Muscle layer of duodenum (tissue), 2 donors: Measurements from ENCODE around the gene MPC1L.
"Not testable (repeated sequence)": the region's sequence is repeated elsewhere in the genome, so short reads cannot be mapped to it uniquely, and the experiment has no call there.

Experiments used
- H3K27ac ChIP-seq: one replicate; pipeline ENCODE4 v1.7.0; 2013; ENCODE audit warnings: mild to moderate bottlenecking, low read length
- H3K27me3 ChIP-seq: one replicate; pipeline ENCODE4 v1.7.0; 2013; ENCODE audit warnings: low read depth, mild to moderate bottlenecking, control low read depth, low read length
- H3K36me3 ChIP-seq, 2 donors: one replicate each; pipeline ENCODE4 v1.7.0; 2013; ENCODE audit warnings: low read length in 2 of 2, control low read depth in 1 of 2, mild to moderate bottlenecking in 1 of 2; ENCODE audit not compliant: insufficient read depth in 2 of 2, control insufficient read depth in 1 of 2
- H3K4me1 ChIP-seq, 2 donors: one replicate each; pipeline ENCODE4 v1.7.0; 2013; ENCODE audit warnings: low read length in 2 of 2, mild to moderate bottlenecking in 2 of 2, control low read depth in 1 of 2, moderate library complexity in 1 of 2; ENCODE audit not compliant: insufficient read depth in 2 of 2, control insufficient read depth in 1 of 2
- H3K4me3 ChIP-seq, 2 donors: one replicate each; pipeline ENCODE4 v1.7.0; 2013; ENCODE audit warnings: low read length in 2 of 2, low read depth in 1 of 2, mild to moderate bottlenecking in 1 of 2
- H3K9me3 ChIP-seq, 2 donors: one replicate each; pipeline ENCODE4 v1.7.0; 2013; ENCODE audit warnings: low read length in 2 of 2, control low read depth in 1 of 2, mild to moderate bottlenecking in 1 of 2; ENCODE audit not compliant: control insufficient read depth in 1 of 2
- donor health status: healthy.

MPC1L gene

GRCh38 chrX:40623139-40623536 lies at the start of gene MPC1L:
MPC1L (plus strand) TSS chrX:40623428; CDS start chrX:40623566, 138 bp downstream.
- no peaks in the 10 kb centered on the region for H3K9me3 ChIP-seq
- H3K27ac ChIP-seq = no peak within 1 kb of the TSS
- no peaks in the 10 kb centered on the region for H3K4me1 ChIP-seq
- H3K27me3 ChIP-seq = no peaks in the 10 kb centered on the region
- H3K4me3 ChIP-seq = no peak within 1 kb of the TSS
- H3K36me3 ChIP-seq = peaks cover 6 to 9% of the 10 kb centered on the region in 2 donors

DNA sequence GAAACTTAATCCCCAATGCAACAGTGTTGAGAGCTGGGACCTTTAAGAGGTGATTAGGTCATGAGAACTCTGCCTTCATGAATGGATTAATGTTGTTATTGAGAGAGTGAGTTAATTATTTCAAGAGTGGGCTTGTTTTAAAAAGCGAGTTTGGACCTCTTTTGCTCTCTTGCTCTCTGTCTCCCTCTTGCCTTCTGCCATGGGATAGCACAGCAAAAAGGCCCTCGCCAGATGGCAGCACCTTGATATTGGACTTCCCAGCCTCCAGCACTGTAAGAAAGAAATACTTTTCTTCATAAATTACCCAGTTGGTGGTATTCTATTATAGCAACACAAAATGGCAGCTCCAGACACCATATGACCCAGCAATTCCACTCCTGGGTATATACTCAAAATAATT lies 49.5 kb upstream of the MPC1L start:
- Histone ChIP-seq H3K9me3 (no peaks in the 10 kb centered on the region), H3K36me3 (no peaks in the 10 kb centered on the region), H3K27me3 (no peaks in the 10 kb centered on the region), H3K27ac (no peak overlapping the region), H3K4me1 (no peaks in the 10 kb centered on the region), H3K4me3 (no peak overlapping the region)

GRCh38 chrX:40575411-40575810 lies 47.8 kb upstream of the MPC1L start:
- H3K4me3 ChIP-seq, H3K27me3 ChIP-seq, H3K4me1 ChIP-seq, H3K27ac ChIP-seq, H3K9me3 ChIP-seq, H3K36me3 ChIP-seq: not testable (repeated sequence)

DNA sequence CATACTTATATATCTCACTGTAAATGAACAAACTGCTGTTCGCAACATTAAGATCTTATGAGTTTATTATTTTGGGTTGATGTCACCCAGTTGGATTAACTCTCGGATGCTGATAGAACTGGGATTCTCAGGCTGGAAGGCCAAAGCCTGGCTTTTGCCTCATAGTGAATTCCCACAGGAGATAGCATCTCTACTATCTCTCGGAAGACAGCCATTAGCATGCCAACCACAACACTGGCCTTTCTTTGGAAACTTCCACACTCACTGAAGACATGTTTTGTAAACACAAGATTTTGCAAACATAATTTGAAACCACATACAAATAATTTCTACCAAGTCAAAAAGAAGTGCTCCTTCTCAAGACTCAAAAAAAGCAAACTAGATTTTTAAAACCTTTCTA lies 46.9 kb upstream of the MPC1L start:
- no peak overlapping the region for H3K27ac ChIP-seq
- no peaks in the 10 kb centered on the region for H3K36me3 ChIP-seq
- H3K4me3 ChIP-seq = no peak overlapping the region
- no peaks in the 10 kb centered on the region for H3K9me3 ChIP-seq
- no peaks in the 10 kb centered on the region for H3K4me1 ChIP-seq
- no peaks in the 10 kb centered on the region for H3K27me3 ChIP-seq

GRCh38 chrX:40578039-40578695 lies 45.1 kb upstream of the MPC1L start:
- H3K4me1 ChIP-seq = peaks cover 0 to 10% of the 10 kb centered on the region in 2 donors
- H3K27ac ChIP-seq = no peak overlapping the region
- no peaks in the 10 kb centered on the region for H3K27me3 ChIP-seq
- no peaks in the 10 kb centered on the region for H3K36me3 ChIP-seq
- H3K4me3 ChIP-seq = no peak overlapping the region
- no peaks in the 10 kb centered on the region for H3K9me3 ChIP-seq

- no peaks in the 10 kb centered on the region for H3K9me3 ChIP-seq
- no peaks in the 10 kb centered on the region for H3K36me3 ChIP-seq
- no peaks in the 10 kb centered on the region for H3K27me3 ChIP-seq
- H3K4me3 ChIP-seq = no peak overlapping the region
- no peak overlapping the region for H3K27ac ChIP-seq
- peaks cover 0 to 10% of the 10 kb centered on the region in 2 donors for H3K4me1 ChIP-seq
These were observed 44.1 kb upstream of the MPC1L start for GRCh38 chrX:40579141-40579540.

DNA sequence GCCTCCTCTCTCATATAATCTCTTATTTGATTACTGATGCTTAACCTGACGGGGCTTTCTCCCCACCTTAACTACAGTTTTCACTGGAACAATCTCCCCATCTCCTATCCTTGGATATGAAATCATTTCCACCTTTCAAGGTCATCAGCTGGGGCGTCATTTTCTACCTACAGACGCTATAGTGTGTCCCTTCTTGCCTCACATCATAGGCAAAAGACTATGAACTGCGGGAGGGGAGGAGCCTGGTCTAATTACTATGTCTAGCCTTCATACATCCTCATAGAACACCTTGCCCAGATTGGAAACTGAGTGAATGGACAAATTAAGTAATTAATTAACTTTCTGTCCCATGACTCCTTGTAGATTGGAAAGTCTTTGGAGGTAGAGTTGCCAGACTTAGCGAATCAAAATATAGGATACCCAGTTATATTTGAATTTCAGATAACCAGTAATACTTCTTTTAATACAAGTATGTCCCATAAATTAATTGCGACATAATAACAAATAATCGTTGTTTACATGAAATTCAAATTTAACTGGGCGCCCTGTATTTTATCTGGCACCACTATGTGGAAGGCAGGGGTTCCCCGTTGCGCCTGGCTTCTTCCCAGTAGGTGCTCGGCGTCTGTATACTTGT lies 43.2 kb upstream of the MPC1L start:
- Histone ChIP-seq H3K4me1 (peaks cover 0 to 10% of the 10 kb centered on the region in 2 donors), H3K36me3 (no peaks in the 10 kb centered on the region), H3K9me3 (no peaks in the 10 kb centered on the region), H3K27me3 (no peaks in the 10 kb centered on the region), H3K27ac (peak overlapping the region; percentile 77), H3K4me3 (peak overlapping the region; percentile 71 to 73)

DNA sequence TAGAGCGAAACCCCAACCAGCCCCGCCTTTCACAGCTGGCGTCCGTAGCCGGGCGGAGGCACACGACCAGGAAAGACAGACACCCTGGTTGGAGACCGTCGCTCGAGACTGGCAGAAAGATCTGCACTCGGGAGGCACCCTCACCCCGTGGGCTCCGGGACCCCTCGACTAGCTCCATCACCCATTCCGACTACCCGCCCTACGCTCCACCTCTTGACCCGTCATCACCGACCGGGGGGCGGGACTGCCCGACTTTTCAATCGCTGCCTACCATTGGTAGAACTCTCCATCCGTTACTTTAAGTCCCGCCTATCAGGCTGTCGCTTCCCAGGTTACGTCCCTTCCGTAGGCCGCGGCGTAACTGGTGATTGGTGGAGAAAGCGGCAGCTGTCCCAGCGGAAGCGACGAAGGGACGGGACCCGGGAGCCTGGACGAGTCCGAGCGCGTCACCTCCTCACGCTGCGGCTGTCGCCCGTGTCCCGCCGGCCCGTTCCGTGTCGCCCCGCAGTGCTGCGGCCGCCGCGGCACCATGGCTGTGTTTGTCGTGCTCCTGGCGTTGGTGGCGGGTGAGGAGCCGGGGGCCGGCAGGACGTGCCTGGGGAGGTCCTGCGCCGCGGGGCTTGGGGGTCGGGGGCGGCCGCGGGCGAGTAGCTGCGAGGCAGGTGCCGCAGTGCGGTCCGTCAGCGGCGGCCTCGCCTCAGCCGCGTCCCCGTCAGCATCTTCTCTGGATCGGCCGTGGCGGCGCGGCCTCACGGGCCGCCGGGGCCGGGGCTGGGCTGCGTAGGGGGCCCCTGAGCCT lies 42.5 kb upstream of the MPC1L start, which contains the start of gene ATP6AP2:
TSS of gene ATP6AP2 (plus strand) at position 434 of the 799 bp plus-strand sequence. CDS start at position 530, 96 bp downstream.
- Histone ChIP-seq H3K9me3 (no peaks in the 10 kb centered on the region), H3K36me3 (no peaks in the 10 kb centered on the region), H3K4me3 (peak within 1 kb of the TSS; percentile 71 to 73), H3K4me1 (peaks cover 0 to 10% of the 10 kb centered on the region in 2 donors), H3K27ac (peak within 1 kb of the TSS; percentile 77), H3K27me3 (no peaks in the 10 kb centered on the region)

- no peaks in the 10 kb centered on the region for H3K9me3 ChIP-seq
- H3K36me3 ChIP-seq = no peaks in the 10 kb centered on the region
- H3K27me3 ChIP-seq = no peaks in the 10 kb centered on the region
- H3K27ac ChIP-seq = peak overlapping the region; percentile 77
- peaks cover 0 to 10% of the 10 kb centered on the region in 2 donors for H3K4me1 ChIP-seq
- H3K4me3 ChIP-seq = peak overlapping the region; percentile 61 to 73
These were observed 41.8 kb upstream of the MPC1L start for GRCh38 chrX:40581336-40581920.

GRCh38 chrX:40582178-40582577 lies 41.0 kb upstream of the MPC1L start:
- H3K36me3 ChIP-seq, H3K4me1 ChIP-seq, H3K27me3 ChIP-seq, H3K27ac ChIP-seq, H3K4me3 ChIP-seq, H3K9me3 ChIP-seq: not testable (repeated sequence)

DNA sequence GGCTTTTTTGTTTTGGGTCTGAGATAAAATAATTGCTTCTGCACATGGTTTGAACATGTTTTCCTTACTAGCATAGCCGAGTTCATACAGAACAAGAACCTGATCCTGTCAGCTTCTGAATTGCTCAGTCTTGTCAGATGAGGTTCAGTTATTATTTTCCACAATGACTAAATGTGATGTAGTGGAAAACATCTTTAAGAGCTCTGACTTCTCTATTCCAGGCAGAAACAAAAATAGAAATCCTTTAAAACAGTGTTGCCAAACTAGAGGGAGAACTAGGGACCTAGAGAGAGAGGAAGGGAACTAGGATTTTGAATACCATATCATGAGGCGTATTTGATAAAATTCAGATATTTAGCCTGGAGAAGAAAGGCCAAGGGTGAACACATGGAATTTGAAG lies 40.4 kb upstream of the MPC1L start:
- Histone ChIP-seq H3K36me3 (no peaks in the 10 kb centered on the region), H3K4me3 (no peak overlapping the region), H3K27ac (no peak overlapping the region), H3K9me3 (no peaks in the 10 kb centered on the region), H3K27me3 (no peaks in the 10 kb centered on the region), H3K4me1 (peaks cover 0 to 10% of the 10 kb centered on the region in 2 donors)
